ENCODE data around the gene NCK1. TPM values are rescaled to one million over a fixed set of nuclear protein-coding genes. Genes with fewer than 3 reads are reported as not detected.

Gene NCK1
- total and polyA plus RNA-seq, 9 of the 15 experiments (the other 6 are each of a cell fraction or from before 2014, with no cell fraction given), result 17.3 to 30.5 (median 25.0) TPM

DNA sequence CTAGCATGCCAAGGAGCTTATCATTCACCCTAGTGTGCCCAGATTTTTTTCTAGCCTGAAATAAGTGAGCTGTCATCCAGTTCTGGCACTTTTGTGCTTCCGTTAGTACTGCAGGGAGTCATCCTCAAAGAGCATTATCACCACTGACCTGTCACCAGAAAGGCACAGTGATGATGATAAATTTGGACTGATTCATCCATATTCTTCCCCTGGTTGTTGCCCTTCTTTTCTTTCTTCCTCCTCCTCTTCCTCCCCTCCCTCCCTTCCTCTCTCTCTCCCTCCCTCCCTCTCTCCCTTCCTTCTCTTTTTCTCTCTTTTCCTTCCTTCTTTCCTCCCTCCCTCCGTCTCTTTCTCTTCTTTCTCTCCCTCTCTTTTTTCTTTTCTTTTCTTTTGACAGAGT lies 21.8 kb upstream of the NCK1 start (continued):
- TF ChIP-seq, protein P1, sequence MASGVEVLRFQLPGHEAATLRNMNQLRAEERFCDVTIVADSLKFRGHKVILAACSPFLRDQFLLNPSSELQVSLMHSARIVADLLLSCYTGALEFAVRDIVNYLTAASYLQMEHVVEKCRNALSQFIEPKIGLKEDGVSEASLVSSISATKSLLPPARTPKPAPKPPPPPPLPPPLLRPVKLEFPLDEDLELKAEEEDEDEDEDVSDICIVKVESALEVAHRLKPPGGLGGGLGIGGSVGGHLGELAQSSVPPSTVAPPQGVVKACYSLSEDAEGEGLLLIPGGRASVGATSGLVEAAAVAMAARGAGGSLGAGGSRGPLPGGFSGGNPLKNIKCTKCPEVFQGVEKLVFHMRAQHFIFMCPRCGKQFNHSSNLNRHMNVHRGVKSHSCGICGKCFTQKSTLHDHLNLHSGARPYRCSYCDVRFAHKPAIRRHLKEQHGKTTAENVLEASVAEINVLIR (CRISPR knock-in tag; IDR thresholded peaks at IDR 0.05), result no peak
- TF ChIP-seq RBM25 (IDR thresholded peaks at IDR 0.05; ENCODE audit: low read depth, low read length, severe bottlenecking) (no peak), ZNF232 (CRISPR knock-in tag; IDR thresholded peaks at IDR 0.05) (no peak), RFX1 (IDR thresholded peaks at IDR 0.05) (no peak), XRCC4 (IDR thresholded peaks at IDR 0.05; ENCODE audit: extremely low read depth, insufficient read depth, insufficient read length) (no peak), STAT6 (CRISPR knock-in tag; IDR thresholded peaks at IDR 0.05) (no peak), JUNB (CRISPR knock-in tag; conservative IDR thresholded peaks at IDR 0.05) (no peak), ZNF384 (IDR thresholded peaks at IDR 0.05; ENCODE audit: low read depth, low read length) (no peak), POLR2G (IDR thresholded peaks at IDR 0.05; ENCODE audit: low read depth, low read length) (no peak), KAT7 (CRISPR knock-in tag; IDR thresholded peaks at IDR 0.05; ENCODE audit: borderline replicate concordance) (no peak), ZNF699 (CRISPR knock-in tag; IDR thresholded peaks at IDR 0.05; ENCODE audit: insufficient replicate concordance) (no peak)
- TF ChIP-seq, protein P2, sequence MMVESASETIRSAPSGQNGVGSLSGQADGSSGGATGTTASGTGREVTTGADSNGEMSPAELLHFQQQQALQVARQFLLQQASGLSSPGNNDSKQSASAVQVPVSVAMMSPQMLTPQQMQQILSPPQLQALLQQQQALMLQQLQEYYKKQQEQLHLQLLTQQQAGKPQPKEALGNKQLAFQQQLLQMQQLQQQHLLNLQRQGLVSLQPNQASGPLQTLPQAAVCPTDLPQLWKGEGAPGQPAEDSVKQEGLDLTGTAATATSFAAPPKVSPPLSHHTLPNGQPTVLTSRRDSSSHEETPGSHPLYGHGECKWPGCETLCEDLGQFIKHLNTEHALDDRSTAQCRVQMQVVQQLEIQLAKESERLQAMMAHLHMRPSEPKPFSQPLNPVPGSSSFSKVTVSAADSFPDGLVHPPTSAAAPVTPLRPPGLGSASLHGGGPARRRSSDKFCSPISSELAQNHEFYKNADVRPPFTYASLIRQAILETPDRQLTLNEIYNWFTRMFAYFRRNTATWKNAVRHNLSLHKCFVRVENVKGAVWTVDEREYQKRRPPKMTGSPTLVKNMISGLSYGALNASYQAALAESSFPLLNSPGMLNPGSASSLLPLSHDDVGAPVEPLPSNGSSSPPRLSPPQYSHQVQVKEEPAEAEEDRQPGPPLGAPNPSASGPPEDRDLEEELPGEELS (CRISPR knock-in tag; IDR thresholded peaks at IDR 0.05; ENCODE audit: borderline replicate concordance), result no peak
- TF ChIP-seq, protein P3, sequence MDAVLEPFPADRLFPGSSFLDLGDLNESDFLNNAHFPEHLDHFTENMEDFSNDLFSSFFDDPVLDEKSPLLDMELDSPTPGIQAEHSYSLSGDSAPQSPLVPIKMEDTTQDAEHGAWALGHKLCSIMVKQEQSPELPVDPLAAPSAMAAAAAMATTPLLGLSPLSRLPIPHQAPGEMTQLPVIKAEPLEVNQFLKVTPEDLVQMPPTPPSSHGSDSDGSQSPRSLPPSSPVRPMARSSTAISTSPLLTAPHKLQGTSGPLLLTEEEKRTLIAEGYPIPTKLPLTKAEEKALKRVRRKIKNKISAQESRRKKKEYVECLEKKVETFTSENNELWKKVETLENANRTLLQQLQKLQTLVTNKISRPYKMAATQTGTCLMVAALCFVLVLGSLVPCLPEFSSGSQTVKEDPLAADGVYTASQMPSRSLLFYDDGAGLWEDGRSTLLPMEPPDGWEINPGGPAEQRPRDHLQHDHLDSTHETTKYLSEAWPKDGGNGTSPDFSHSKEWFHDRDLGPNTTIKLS (IDR thresholded peaks at IDR 0.05; ENCODE audit: borderline replicate concordance, low read depth), result no peak
